Measurements from ENCODE around the gene OR7A10. TPM values are rescaled to one million over a fixed set of nuclear protein-coding genes. Genes with fewer than 3 reads are reported as not detected.
"Not testable (repeated sequence)": the region's sequence is repeated elsewhere in the genome, so short reads cannot be mapped to it uniquely, and the experiment has no call there.

OR7A10 gene
- total RNA-seq, 1 donor from 2014 or later, result not detected

DNA sequence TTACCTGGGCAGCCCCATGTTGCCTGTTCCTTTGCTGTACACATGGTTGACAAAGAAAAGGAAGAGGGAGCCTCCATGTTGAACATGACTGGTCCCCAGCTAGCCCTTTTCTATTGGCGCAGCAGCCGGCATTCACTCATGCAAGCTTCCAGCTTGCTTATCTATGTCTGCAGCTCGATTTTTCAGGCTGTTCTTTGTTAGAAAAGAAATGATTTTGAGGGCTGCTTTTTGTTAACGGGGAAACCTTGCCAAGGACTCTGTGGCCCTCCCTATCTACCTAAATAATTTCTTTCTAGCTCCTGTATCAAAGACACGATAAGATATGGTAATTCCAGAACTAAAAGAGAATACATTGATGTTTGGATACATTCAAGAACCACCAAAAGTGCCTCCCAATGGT, 50.0 kb downstream of the OR7A10 start:
- Histone ChIP-seq H2AFZ (replicated peaks) (no peak overlapping the region), H3K4me1 (no peaks in the 10 kb centered on the region), H3K36me3 (no peaks in the 10 kb centered on the region), H4K20me1 (ENCODE audit: low read depth) (no peaks in the 10 kb centered on the region), H3K9ac (no peak overlapping the region), H3K27me3 (no peaks in the 10 kb centered on the region), H3K27ac (no peak overlapping the region), H3K79me2 (ENCODE audit: low read depth) (no peaks in the 10 kb centered on the region), H3K4me3 (no peak overlapping the region), H3K4me2 (no peak overlapping the region), H3K9me3 (ENCODE audit: low read depth) (no peaks in the 10 kb centered on the region), H3F3A (ENCODE audit: low read depth) (no peaks in the 10 kb centered on the region)
- Mint-ChIP-seq H3K27ac (no peak overlapping the region), H3K36me3 (no peaks in the 10 kb centered on the region), H3K4me3 (no peak overlapping the region), H3K9me3 (peaks cover 2% of the 10 kb centered on the region), H3K4me1 (no peaks in the 10 kb centered on the region), H3K27me3 (ENCODE audit: insufficient read depth, low read depth) (peaks cover 2% of the 10 kb centered on the region)
- DNase-seq (ENCODE audit: low spot score), result no peak
- no peak for TF ChIP-seq EZH2 (IDR thresholded peaks at IDR 0.05)
- TF ChIP-seq EZH2phosphoT487 (IDR thresholded peaks at IDR 0.05), result no peak
- TF ChIP-seq CTCF (IDR thresholded peaks at IDR 0.05), result no peak

DNA sequence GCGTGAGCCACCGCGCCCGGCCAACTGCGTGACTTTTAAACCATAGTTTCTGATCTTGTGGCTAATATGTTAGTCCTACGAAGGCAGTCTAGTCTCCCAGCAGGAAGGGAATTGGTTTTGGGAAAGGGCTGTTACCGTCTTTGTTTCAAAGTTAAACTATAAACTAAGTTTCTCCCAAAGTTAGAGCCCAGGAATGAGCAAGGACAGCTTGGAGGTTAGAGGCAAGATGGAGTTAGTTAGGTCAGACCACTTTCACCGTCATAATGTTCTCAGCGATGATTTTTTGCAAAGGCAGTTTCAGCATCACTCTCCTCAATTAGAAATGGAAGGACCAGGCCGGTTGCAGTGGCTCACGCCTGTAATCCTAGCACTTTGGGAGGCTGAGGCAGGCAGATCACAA, 52.7 kb downstream of the OR7A10 start:
- H3K4me1 ChIP-seq, result no peaks in the 10 kb centered on the region
- no peak overlapping the region for H3K27ac ChIP-seq
- Mint-ChIP-seq H3K4me3 (no peak overlapping the region), H3K27me3 (ENCODE audit: insufficient read depth, low read depth) (peaks cover 5% of the 10 kb centered on the region), H3K9me3 (peaks cover 2% of the 10 kb centered on the region), H3K4me1 (no peaks in the 10 kb centered on the region), H3K36me3 (no peaks in the 10 kb centered on the region), H3K27ac (no peak overlapping the region)
- DNase-seq (ENCODE audit: low spot score), result no peak
- no peaks in the 10 kb centered on the region for H3K36me3 ChIP-seq
- H3F3A ChIP-seq (ENCODE audit: low read depth), result no peaks in the 10 kb centered on the region
- no peaks in the 10 kb centered on the region for H3K79me2 ChIP-seq (ENCODE audit: low read depth)
- no peak overlapping the region for H3K4me3 ChIP-seq
- no peaks in the 10 kb centered on the region for H4K20me1 ChIP-seq (ENCODE audit: low read depth)
- H2AFZ ChIP-seq (replicated peaks), result no peak overlapping the region
- no peaks in the 10 kb centered on the region for H3K9me3 ChIP-seq (ENCODE audit: low read depth)
- TF ChIP-seq EZH2 (IDR thresholded peaks at IDR 0.05) (no peak), EZH2phosphoT487 (IDR thresholded peaks at IDR 0.05) (no peak), CTCF (IDR thresholded peaks at IDR 0.05) (no peak)
- H3K27me3 ChIP-seq, result no peaks in the 10 kb centered on the region
- H3K9ac ChIP-seq, result no peak overlapping the region
- H3K4me2 ChIP-seq, result no peak overlapping the region

DNA sequence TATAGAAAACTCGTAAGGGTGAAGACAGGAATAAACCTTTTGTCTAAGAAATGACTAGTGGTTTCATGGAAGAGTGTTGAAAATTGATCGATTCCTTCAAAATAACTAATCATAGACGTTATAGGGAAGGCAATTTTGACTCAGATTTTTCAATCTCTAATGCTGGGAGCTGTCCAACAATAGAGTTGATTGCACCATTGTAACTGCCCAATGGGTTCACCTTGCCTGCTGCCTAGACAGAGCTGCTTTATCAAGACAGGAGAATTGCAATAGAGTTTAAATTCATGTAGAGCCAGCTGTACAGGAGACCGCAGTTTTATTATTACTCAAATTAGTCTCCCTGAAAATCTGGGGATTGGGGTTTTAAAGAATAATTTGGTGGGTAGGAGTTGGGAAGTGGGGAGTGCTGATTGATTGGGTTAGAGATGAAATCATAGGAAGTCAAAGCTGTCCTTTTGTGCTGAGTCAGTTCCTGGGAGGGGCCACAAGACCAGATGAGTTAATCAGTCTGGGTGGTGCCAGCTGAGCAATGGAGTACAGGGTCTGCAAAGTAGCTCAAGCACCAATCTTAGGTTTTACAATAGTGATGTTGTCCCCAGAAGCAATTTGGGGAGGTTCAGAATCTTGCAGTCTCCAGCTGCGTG, 53.5 kb downstream of the OR7A10 start:
- Histone ChIP-seq H3K9me3 (ENCODE audit: low read depth) (no peaks in the 10 kb centered on the region), H3K9ac (no peak overlapping the region), H3K4me1 (no peaks in the 10 kb centered on the region), H2AFZ (replicated peaks) (no peak overlapping the region), H3K27me3 (no peaks in the 10 kb centered on the region), H3K27ac (no peak overlapping the region), H3K36me3 (no peaks in the 10 kb centered on the region), H3K4me3 (no peak overlapping the region), H3K79me2 (ENCODE audit: low read depth) (no peaks in the 10 kb centered on the region), H3F3A (ENCODE audit: low read depth) (no peaks in the 10 kb centered on the region), H4K20me1 (ENCODE audit: low read depth) (no peaks in the 10 kb centered on the region), H3K4me2 (no peak overlapping the region)
- DNase-seq (ENCODE audit: low spot score), result no peak
- Mint-ChIP-seq H3K27ac (no peak overlapping the region), H3K36me3 (no peaks in the 10 kb centered on the region), H3K4me1 (no peaks in the 10 kb centered on the region), H3K4me3 (no peak overlapping the region), H3K9me3 (peaks cover 2% of the 10 kb centered on the region), H3K27me3 (ENCODE audit: insufficient read depth, low read depth) (peaks cover 5% of the 10 kb centered on the region)
- no peak for TF ChIP-seq CTCF (IDR thresholded peaks at IDR 0.05)
- no peak for TF ChIP-seq EZH2phosphoT487 (IDR thresholded peaks at IDR 0.05)
- no peak for TF ChIP-seq EZH2 (IDR thresholded peaks at IDR 0.05)

DNA sequence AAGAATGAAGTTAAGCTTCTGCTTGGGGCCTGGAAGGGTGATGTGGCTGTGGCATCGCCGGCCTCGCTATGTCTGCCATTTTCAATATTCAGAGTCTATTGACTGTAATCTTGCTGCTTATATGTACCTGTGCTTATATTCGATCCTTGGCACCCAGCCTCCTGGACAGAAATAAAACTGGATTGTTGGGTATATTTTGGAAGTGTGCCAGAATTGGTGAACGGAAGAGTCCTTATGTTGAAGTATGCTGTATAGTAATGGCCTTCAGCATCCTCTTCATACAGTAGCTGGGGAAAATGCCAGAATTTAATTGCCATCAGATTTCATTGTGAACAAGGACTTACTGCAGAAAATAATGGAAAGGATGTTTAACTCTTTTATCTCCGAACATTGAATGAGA, 56.5 kb downstream of the OR7A10 start:
- H3F3A ChIP-seq (ENCODE audit: low read depth); H3K27ac ChIP-seq; H2AFZ ChIP-seq (replicated peaks); H3K27ac Mint-ChIP-seq; H3K4me3 Mint-ChIP-seq; H3K27me3 Mint-ChIP-seq (ENCODE audit: insufficient read depth, low read depth); H3K4me1 Mint-ChIP-seq; H3K36me3 Mint-ChIP-seq; H3K4me1 ChIP-seq; H3K4me2 ChIP-seq; DNase-seq (ENCODE audit: low spot score); H4K20me1 ChIP-seq (ENCODE audit: low read depth); H3K79me2 ChIP-seq (ENCODE audit: low read depth); H3K27me3 ChIP-seq; H3K36me3 ChIP-seq; H3K4me3 ChIP-seq; H3K9ac ChIP-seq; H3K9me3 Mint-ChIP-seq; H3K9me3 ChIP-seq (ENCODE audit: low read depth): not testable (repeated sequence)

Small RNAs within 50 kb of the gene (small RNA-seq; reads per million reads assigned to genes)
- gene AC005255.1, result 0.11 reads per million
- gene OR7A18P, result not detected

Other genes starting within 250 kb of the OR7A10 start
- gene ADGRE3, start 174.1 kb downstream of the OR7A10 start, total RNA-seq (ENCODE audit: low replicate concordance), result not detected in 2 replicates
- gene ZNF333, start 158.9 kb downstream of the OR7A10 start, total RNA-seq (ENCODE audit: low replicate concordance), result 20.4 and 34.0 TPM in 2 replicates
- 0.28 and 0.34 TPM in 2 replicates for gene ADGRE2, start 70.4 kb downstream of the OR7A10 start, total RNA-seq (ENCODE audit: low replicate concordance)
- not detected in 2 replicates for gene OR7A5, start 13.7 kb downstream of the OR7A10 start, total RNA-seq (ENCODE audit: low replicate concordance)
- not detected in 2 replicates for gene OR7C1, start 13.7 kb downstream of the OR7A10 start, total RNA-seq (ENCODE audit: low replicate concordance)
- gene OR7A17, start 37.2 kb upstream of the OR7A10 start, total RNA-seq (ENCODE audit: low replicate concordance), result not detected in 2 replicates
- gene OR7C2, start 92.6 kb upstream of the OR7A10 start, total RNA-seq (ENCODE audit: low replicate concordance), result not detected in 2 replicates
- gene SLC1A6, start 130.9 kb upstream of the OR7A10 start, total RNA-seq (ENCODE audit: low replicate concordance), result 15.0 and 21.5 TPM in 2 replicates
- not detected in 2 replicates for gene CASP14, start 200.6 kb upstream of the OR7A10 start, total RNA-seq (ENCODE audit: low replicate concordance)
- gene OR1I1, start 233.3 kb upstream of the OR7A10 start, total RNA-seq (ENCODE audit: low replicate concordance), result not detected in 2 replicates

Measured in neural progenitor cell (in vitro differentiated cells).